NOMO-1 treated with dmso at 0.1 percent for 144 hours (cell line): ENCODE results near the gene CRACDL.
"Not testable (repeated sequence)": the region's sequence is repeated elsewhere in the genome, so short reads cannot be mapped to it uniquely, and the experiment has no call there.

Source experiments
- DNase-seq: peaks from one replicate; lab custom pipeline; 2025; ENCODE audit not compliant: unreplicated experiment; lab: John Stamatoyannopoulos, UW

CRACDL gene

GRCh38 chr2:98907966-98908905, 27.8 kb downstream of the CRACDL start:
- no peak for DNase-seq

- no peak for DNase-seq
Observed at GRCh38 chr2:98907385-98907784, 28.6 kb downstream of the CRACDL start.

- no peak for DNase-seq
Observed at GRCh38 chr2:98903767-98904485, 32.1 kb downstream of the CRACDL start.

- DNase-seq = no peak
Observed at GRCh38 chr2:98903064-98903355, 33.0 kb downstream of the CRACDL start.

GRCh38 chr2:98902209-98903063, 33.6 kb downstream of the CRACDL start:
- no peak for DNase-seq

- no peak for DNase-seq
Observed at GRCh38 chr2:98901702-98902101, 34.3 kb downstream of the CRACDL start.

GRCh38 chr2:98901291-98901690, 34.7 kb downstream of the CRACDL start:
- DNase-seq = no peak

GRCh38 chr2:98900721-98901120, 35.3 kb downstream of the CRACDL start:
- DNase-seq = no peak

GRCh38 chr2:98899703-98900078, 36.3 kb downstream of the CRACDL start:
- not testable (repeated sequence) for DNase-seq

- DNase-seq = no peak
Observed at GRCh38 chr2:98899041-98899702, 36.9 kb downstream of the CRACDL start.

GRCh38 chr2:98898423-98898841, 37.6 kb downstream of the CRACDL start:
- no peak for DNase-seq

- no peak for DNase-seq
Observed at GRCh38 chr2:98897746-98898145, 38.3 kb downstream of the CRACDL start.

- DNase-seq = no peak
Observed at GRCh38 chr2:98896944-98897343, 39.1 kb downstream of the CRACDL start.

- DNase-seq = no peak
Observed at GRCh38 chr2:98896416-98896815, 39.6 kb downstream of the CRACDL start.

- DNase-seq = no peak
Observed at GRCh38 chr2:98895901-98896300, 40.1 kb downstream of the CRACDL start.

- no peak for DNase-seq
Observed at GRCh38 chr2:98895221-98895620, 40.8 kb downstream of the CRACDL start.

GRCh38 chr2:98894331-98895000, 41.6 kb downstream of the CRACDL start:
- no peak for DNase-seq

- peak; percentile 56 for DNase-seq
Observed at GRCh38 chr2:98893911-98894321, 42.1 kb downstream of the CRACDL start.

- DNase-seq = no peak
Observed at GRCh38 chr2:98892871-98893270, 43.2 kb downstream of the CRACDL start.

- DNase-seq = peak; percentile 6
Observed at GRCh38 chr2:98891591-98891990, 44.4 kb downstream of the CRACDL start.
